ENCODE results near the gene MAGOH.

The MAGOH gene

DNA sequence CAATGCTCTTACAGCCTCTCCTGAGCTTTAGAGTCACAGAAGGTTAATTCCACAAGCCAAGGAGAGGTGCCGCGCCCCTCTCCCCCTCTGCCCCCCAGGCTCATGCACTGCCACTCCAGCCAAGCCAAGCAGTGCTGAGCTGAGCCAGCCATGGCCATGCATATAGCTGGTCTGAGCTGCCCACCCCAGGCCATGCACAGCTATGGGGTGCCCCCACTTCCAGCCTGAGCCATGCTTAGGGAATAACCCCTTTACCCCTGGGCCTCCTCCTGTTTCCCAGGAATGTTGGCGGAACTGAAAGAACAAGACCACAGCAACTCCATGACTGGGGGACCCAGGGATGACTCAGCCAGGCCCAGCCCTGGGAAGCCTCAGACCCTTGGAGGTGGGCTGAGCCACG, 34.0 kb upstream of the MAGOH start:
- ATAC-seq: no peak
- no peak for TF ChIP-seq ZNF8 (CRISPR knock-in tag; IDR thresholded peaks at IDR 0.05)
- no peak for TF ChIP-seq RARB (CRISPR knock-in tag; IDR thresholded peaks at IDR 0.05)
- TF ChIP-seq ARNTL (CRISPR knock-in tag; IDR thresholded peaks at IDR 0.05; ENCODE audit: borderline replicate concordance, low read depth): no peak
- no peak for TF ChIP-seq SNAI2 (CRISPR knock-in tag; IDR thresholded peaks at IDR 0.05)
- no peak for TF ChIP-seq TOX (CRISPR knock-in tag; IDR thresholded peaks at IDR 0.05; ENCODE audit: borderline replicate concordance)
- TF ChIP-seq BACH2 (CRISPR knock-in tag; IDR thresholded peaks at IDR 0.05; ENCODE audit: borderline replicate concordance): no peak
- TF ChIP-seq PPARA (CRISPR knock-in tag; IDR thresholded peaks at IDR 0.05; ENCODE audit: borderline replicate concordance): no peak
- TF ChIP-seq, protein P1, sequence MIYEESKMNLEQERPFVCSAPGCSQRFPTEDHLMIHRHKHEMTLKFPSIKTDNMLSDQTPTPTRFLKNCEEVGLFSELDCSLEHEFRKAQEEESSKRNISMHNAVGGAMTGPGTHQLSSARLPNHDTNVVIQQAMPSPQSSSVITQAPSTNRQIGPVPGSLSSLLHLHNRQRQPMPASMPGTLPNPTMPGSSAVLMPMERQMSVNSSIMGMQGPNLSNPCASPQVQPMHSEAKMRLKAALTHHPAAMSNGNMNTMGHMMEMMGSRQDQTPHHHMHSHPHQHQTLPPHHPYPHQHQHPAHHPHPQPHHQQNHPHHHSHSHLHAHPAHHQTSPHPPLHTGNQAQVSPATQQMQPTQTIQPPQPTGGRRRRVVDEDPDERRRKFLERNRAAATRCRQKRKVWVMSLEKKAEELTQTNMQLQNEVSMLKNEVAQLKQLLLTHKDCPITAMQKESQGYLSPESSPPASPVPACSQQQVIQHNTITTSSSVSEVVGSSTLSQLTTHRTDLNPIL (CRISPR knock-in tag; IDR thresholded peaks at IDR 0.05; ENCODE audit: low read depth): no peak
- no peak for TF ChIP-seq POU6F1 (CRISPR knock-in tag; IDR thresholded peaks at IDR 0.05; ENCODE audit: borderline replicate concordance, low read depth)
- no peak for TF ChIP-seq ZC3H10 (CRISPR knock-in tag; IDR thresholded peaks at IDR 0.05)

GRCh38 chr1:53271446-53272090, 33.2 kb upstream of the MAGOH start:
- TF ChIP-seq PPARA (CRISPR knock-in tag; IDR thresholded peaks at IDR 0.05; ENCODE audit: borderline replicate concordance) (no peak), SNAI2 (CRISPR knock-in tag; IDR thresholded peaks at IDR 0.05) (no peak), GLIS3 (CRISPR knock-in tag; IDR thresholded peaks at IDR 0.05) (no peak)
- no peak for ATAC-seq

DNA sequence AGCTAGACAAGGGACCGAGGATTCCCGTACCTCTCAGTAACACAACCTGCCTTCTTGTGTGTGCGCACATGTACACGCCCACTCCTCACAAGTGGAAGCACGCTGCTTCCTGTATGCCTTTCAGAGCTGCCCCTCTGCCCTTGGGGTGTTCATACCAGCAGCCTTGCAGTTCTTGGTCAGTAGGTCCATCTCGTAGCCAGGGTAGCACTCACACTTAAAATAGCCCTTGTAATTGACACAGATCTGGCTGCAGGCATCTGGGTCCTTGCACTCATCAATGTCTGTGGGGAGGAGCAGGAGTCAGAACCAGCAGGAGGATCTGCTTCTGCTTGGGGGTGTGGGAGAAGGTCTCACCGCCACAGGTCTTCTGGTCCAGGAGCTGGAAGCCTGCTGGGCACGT, 32.6 kb upstream of the MAGOH start:
- TF ChIP-seq OSR1 (CRISPR knock-in tag; IDR thresholded peaks at IDR 0.05): no peak
- no peak for TF ChIP-seq ESRRG (CRISPR knock-in tag; IDR thresholded peaks at IDR 0.05)
- no peak for TF ChIP-seq ZFP30 (CRISPR knock-in tag; IDR thresholded peaks at IDR 0.05)
- TF ChIP-seq ZFP3 (CRISPR knock-in tag; IDR thresholded peaks at IDR 0.05): no peak
- TF ChIP-seq RARB (CRISPR knock-in tag; IDR thresholded peaks at IDR 0.05): no peak
- no peak for TF ChIP-seq ZNF70 (CRISPR knock-in tag; IDR thresholded peaks at IDR 0.05)
- no peak for TF ChIP-seq ARNTL (CRISPR knock-in tag; IDR thresholded peaks at IDR 0.05; ENCODE audit: borderline replicate concordance, low read depth)
- TF ChIP-seq BACH2 (CRISPR knock-in tag; IDR thresholded peaks at IDR 0.05; ENCODE audit: borderline replicate concordance): no peak
- TF ChIP-seq ZNF8 (CRISPR knock-in tag; IDR thresholded peaks at IDR 0.05): no peak
- no peak for TF ChIP-seq CSRNP3 (CRISPR knock-in tag; IDR thresholded peaks at IDR 0.05)
- TF ChIP-seq PPARA (CRISPR knock-in tag; IDR thresholded peaks at IDR 0.05; ENCODE audit: borderline replicate concordance): no peak
- no peak for TF ChIP-seq ISL1 (CRISPR knock-in tag; IDR thresholded peaks at IDR 0.05)
- TF ChIP-seq CSDC2 (CRISPR knock-in tag; IDR thresholded peaks at IDR 0.05): no peak
- TF ChIP-seq, protein P1 (CRISPR knock-in tag; IDR thresholded peaks at IDR 0.05; ENCODE audit: low read depth): no peak
- TF ChIP-seq GLIS3 (CRISPR knock-in tag; IDR thresholded peaks at IDR 0.05): no peak
- no peak for TF ChIP-seq ZC3H10 (CRISPR knock-in tag; IDR thresholded peaks at IDR 0.05)
- TF ChIP-seq TSHZ2 (CRISPR knock-in tag; IDR thresholded peaks at IDR 0.05): no peak
- no peak for TF ChIP-seq POU6F1 (CRISPR knock-in tag; IDR thresholded peaks at IDR 0.05; ENCODE audit: borderline replicate concordance, low read depth)
- no peak for ATAC-seq
